Right lobe of liver (tissue), 6 donors: Measurements from ENCODE around the gene B4GALT3. TPM values are rescaled to one million over a fixed set of nuclear protein-coding genes. Genes with fewer than 3 reads are reported as not detected.

Experiments
- ATAC-seq, 4 donors: fragments of 200-7000 bp; cut with Tn5 transposase; one replicate each; pipeline ENCODE4 v1.9.1; 2020; ENCODE audit warnings: mild to moderate bottlenecking in 4 of 4, moderate library complexity in 4 of 4
- DNase-seq, 3 donors: peaks; one replicate each; pipeline ENCODE4 v3.0.0-alpha.2; 2020
- H3K27ac ChIP-seq, 3 donors: fragments of 200-600 bp; one replicate each; pipeline ENCODE4 v1.8.0; 2022
- H3K27me3 ChIP-seq, 2 donors: fragments of 200-600 bp; one replicate each; pipeline ENCODE4 v1.8.0; 2022
- H3K36me3 ChIP-seq, 4 donors: fragments of 200-600 bp; sonication (generic) in 1 of 4; one replicate each; pipeline versions ENCODE4 v1.5.1 to v1.8.0; 2017 to 2022; ENCODE audit warnings: control low read depth in 1 of 4
- H3K4me1 ChIP-seq, 4 donors: fragments of 200-600 bp; sonication (generic) in 1 of 4; one replicate each; pipeline versions ENCODE4 v1.5.1 to v1.8.0; 2017 to 2022; ENCODE audit warnings: control low read depth in 1 of 4
- H3K4me3 ChIP-seq, 3 donors: fragments of 200-600 bp; one replicate each; pipeline ENCODE4 v1.8.0; 2022
- H3K9me3 ChIP-seq, 4 donors: fragments of 200-600 bp; sonication (generic) in 1 of 4; one replicate each; pipeline versions ENCODE4 v1.5.1 to v1.8.0; 2017 to 2022; ENCODE audit warnings: control low read depth in 1 of 4
- CTCF ChIP-seq, 4 donors: fragments of 200-600 bp in 3 of 4; fragments of 450-650 bp in 1 of 4; IDR thresholded peaks; one replicate each; pipeline versions ENCODE4 v1.5.1 to v1.8.0; 2016 to 2022; ENCODE audit warnings: antibody characterized with exemption in 4 of 4, mild to moderate bottlenecking in 2 of 4
- POLR2A ChIP-seq: fragments of 450-650 bp; IDR thresholded peaks from one replicate; pipeline ENCODE4 v1.6.1; 2017; ENCODE audit warnings: antibody characterized with exemption, mild to moderate bottlenecking
- WGBS: methylation state at CpG from one replicate; pipeline ENCODE4 v1.1.6; 2018; ENCODE audit warnings: low coverage, low lambda C conversion rate; ENCODE audit not compliant: insufficient coverage; ENCODE audit errors: missing lambda C conversion rate; 5-methylcytosine and 5-hydroxymethylcytosine counted together
- intact Hi-C, 2 donors: fragments of 100-400 bp; cut with DNase I; formaldehyde crosslinking; loops; one replicate each; pipeline versions ENCODE4 v1.11.2 to v1.14.1; 2022
- total RNA-seq, 6 experiments: library from RNA; depleted of rRNA in 2 of 6; stranded (reverse); fragments of >200 nt in 2 of 6; fragmentation: NEBNext Ultra II Directional in 3 of 6; extraction: Animal tissue kit (Norgen Biotek cat#: 25700) in 3 of 6; gene quantifications; one replicate each; pipeline versions ENCODE4 v1.1.0 to v1.2.4, GENCODE V29; 2016 to 2023
- donor health status: DM: no; HTN: yes; CAD: no.
- donor health status: DM: no; HTN: no; CAD: no.
- donor health status: DM: no; HTN: no; CAD: no.
- donor health status: DM: no; HTN: yes; CAD: no.
- donor health status: DM: no; HTN: yes; CAD: no.

Gene B4GALT3
- total RNA-seq, 6 experiments from 2014 or later = 10.9 to 21.1 (median 13.1) TPM

- no peak for DNase-seq
- peaks cover 0 to 21% (median 3%) of the 10 kb centered on the region in 4 donors for H3K4me1 ChIP-seq
Observed at GRCh38 chr1:161207173-161207572, 29.9 kb upstream of the B4GALT3 start.

GRCh38 chr1:161206411-161207140 lies 29.3 kb upstream of the B4GALT3 start:
- Histone ChIP-seq H3K27ac (peak overlapping the region; percentile 12 to 58 (median 32)), H3K4me1 (peaks cover 0 to 22% (median 4%) of the 10 kb centered on the region in 4 donors), H3K36me3 (peaks cover 0 to 69% (median 25%) of the 10 kb centered on the region in 4 donors), H3K4me3 (no peak overlapping the region), H3K27me3 (no peaks in the 10 kb centered on the region), H3K9me3 (no peaks in the 10 kb centered on the region)
- intact Hi-C loops = no loop called here
- DNase-seq (no peak), ATAC-seq (no peak)
- WGBS = 82% methylated on average over 12 of the region's 12 CpGs
- no peak for TF ChIP-seq CTCF (IDR thresholded peaks at IDR 0.05)
- TF ChIP-seq POLR2A = no peak

More at GRCh38 chr1:161207173-161207572, 29.9 kb upstream of the B4GALT3 start:
- peak overlapping the region; percentile 12 to 58 (median 32) for H3K27ac ChIP-seq
- 72% methylated on average over 3 of the region's 8 CpGs for WGBS
- intact Hi-C loops = no loop called here
- no peak overlapping the region for H3K4me3 ChIP-seq
- H3K36me3 ChIP-seq = peaks cover 0 to 75% (median 29%) of the 10 kb centered on the region in 4 donors
- H3K27me3 ChIP-seq = no peaks in the 10 kb centered on the region
- peak; percentile 29 to 71 (median 41) for ATAC-seq
- TF ChIP-seq CTCF (IDR thresholded peaks at IDR 0.05) (no peak), POLR2A (peak; percentile 43)
- H3K9me3 ChIP-seq = no peaks in the 10 kb centered on the region

GRCh38 chr1:161201836-161202712 lies 24.8 kb upstream of the B4GALT3 start, which contains the start of gene NDUFS2:
Gene NDUFS2 (plus strand): TSS chr1:161202367. CDS start chr1:161202386, 19 bp downstream.
- peaks cover 0 to 24% (median 8%) of the 10 kb centered on the region in 4 donors for H3K4me1 ChIP-seq
- WGBS = 3% methylated on average over 23 of the region's 53 CpGs
- peak within 1 kb of the TSS; percentile 79 to 94 (median 80) for H3K4me3 ChIP-seq
- intact Hi-C loops = no loop called here
- no peak for TF ChIP-seq CTCF (IDR thresholded peaks at IDR 0.05)
- TF ChIP-seq POLR2A = peak; percentile 89
- peak; percentile 97 to 99 (median 98) for DNase-seq
- H3K9me3 ChIP-seq = no peaks in the 10 kb centered on the region
- H3K27ac ChIP-seq = peak within 1 kb of the TSS; percentile 92 to 96 (median 95)
- peak; percentile 87 to 95 (median 92) for ATAC-seq
- H3K36me3 ChIP-seq = peaks cover 0 to 30% (median 11%) of the 10 kb centered on the region in 4 donors
- H3K27me3 ChIP-seq = no peaks in the 10 kb centered on the region

GRCh38 chr1:161200992-161201835 lies 23.9 kb upstream of the B4GALT3 start:
- Histone ChIP-seq H3K27me3 (no peaks in the 10 kb centered on the region), H3K9me3 (no peaks in the 10 kb centered on the region), H3K4me3 (peak overlapping the region in 2 of 3 donors; percentile 79 to 80), H3K36me3 (peaks cover 0 to 21% (median 6%) of the 10 kb centered on the region in 4 donors), H3K27ac (peak overlapping the region; percentile 92 to 96 (median 95)), H3K4me1 (peaks cover 0 to 24% (median 8%) of the 10 kb centered on the region in 4 donors)
- peak; percentile 33 for TF ChIP-seq POLR2A
- no peak for TF ChIP-seq CTCF (IDR thresholded peaks at IDR 0.05)
- DNase-seq = peak in 2 of 3 donors; percentile 48 to 64
- ATAC-seq = peak; percentile 8 to 44 (median 24)
- WGBS = 42% methylated on average over 8 of the region's 13 CpGs
- intact Hi-C loops = no loop called here
